Psoas muscle (tissue), 8 donors: ENCODE data around the gene GGT6. TPM values are rescaled to one million over a fixed set of nuclear protein-coding genes. Genes with fewer than 3 reads are reported as not detected.

Source experiments
- ATAC-seq, 4 donors: fragments of 200-7000 bp; cut with Tn5 transposase; one replicate each; pipeline ENCODE4 v1.9.1; 2020; ENCODE audit warnings: moderate library complexity in 3 of 4, mild to moderate bottlenecking in 2 of 4
- DNase-seq, 2 donors: peaks; one replicate each; pipeline ENCODE4 v3.0.0-alpha.2; 2020
- H3K27ac ChIP-seq: fragments of 200-600 bp; one replicate; pipeline ENCODE4 v1.8.0; 2022
- H3K27me3 ChIP-seq, 3 donors: fragments of 200-600 bp in 1 of 3; one replicate each; pipeline versions ENCODE4 v1.6.1 to v1.8.0; 2013 to 2022; ENCODE audit warnings: low read length in 2 of 3, mild to moderate bottlenecking in 2 of 3, moderate library complexity in 1 of 3; ENCODE audit not compliant: insufficient read depth in 3 of 3
- H3K36me3 ChIP-seq, 2 donors: fragments of 200-600 bp in 1 of 2; one replicate each; pipeline versions ENCODE4 v1.6.1 to v1.8.0; 2013 to 2022; ENCODE audit warnings: low read depth in 1 of 2, mild to moderate bottlenecking in 1 of 2, moderate library complexity in 1 of 2; ENCODE audit not compliant: insufficient read depth in 1 of 2
- H3K4me1 ChIP-seq: fragments of 200-600 bp; one replicate; pipeline ENCODE4 v1.8.0; 2022
- H3K4me3 ChIP-seq: fragments of 200-600 bp; one replicate; pipeline ENCODE4 v1.8.0; 2022; ENCODE audit warnings: mild to moderate bottlenecking
- H3K9me3 ChIP-seq: fragments of 200-600 bp; one replicate; pipeline ENCODE4 v1.8.0; 2022
- CTCF ChIP-seq: fragments of 200-600 bp; IDR thresholded peaks from one replicate; pipeline ENCODE4 v1.8.0; 2022; ENCODE audit warnings: antibody characterized with exemption
- WGBS, 3 donors: extraction: QIAGEN DNeasy Blood & Tissue Kit; methylation state at CpG; one replicate each; pipeline versions ENCODE4 v1.1.6 to v1.1.7; 2013; 5-methylcytosine and 5-hydroxymethylcytosine counted together
- intact Hi-C, 2 donors: fragments of 100-400 bp; cut with DNase I; formaldehyde crosslinking; loops; one replicate each; pipeline versions ENCODE4 v1.11.0 to v1.14.2; 2022
- polyA plus RNA-seq, 3 donors: library from polyadenylated mRNA; stranded (reverse); fragments of 200-250 nt; gene quantifications; one replicate each; pipeline ENCODE4 v1.2.3, GENCODE V29; 2013
- total RNA-seq, 4 donors: library from RNA; stranded (reverse); fragmentation: NEBNext Ultra II Directional in 2 of 4; extraction: Animal tissue kit (Norgen Biotek cat#: 25700) in 2 of 4; gene quantifications; one replicate each; pipeline versions ENCODE4 v1.2.1 to v1.2.4, GENCODE V29; 2021 to 2023
- donor health status: healthy with polysubstance abuse.
- donor health status: DM: no; HTN: no; CAD: no; lungs with moderate emphysema.
- donor health status: Bipolar disorder and iron deficiency.
- donor health status: healthy.
- donor health status: DM: yes; HTN: yes; CAD: no.
- donor health status: DM: no; HTN: no; CAD: no.
- donor health status: DM: no; HTN: no; CAD: no.
- donor health status: DM: yes; HTN: yes; CAD: no.

GGT6 gene
- total and polyA plus RNA-seq, 7 donors = 0.03 TPM; not detected in 6

- DNase-seq = no peak
- no peak for ATAC-seq
- Histone ChIP-seq H3K9me3 (no peaks in the 10 kb centered on the region), H3K27me3 (peaks cover 0 to 2% (median 0%) of the 10 kb centered on the region in 3 donors), H3K36me3 (no peaks in the 10 kb centered on the region), H3K4me3 (no peak overlapping the region), H3K4me1 (no peaks in the 10 kb centered on the region), H3K27ac (no peak overlapping the region)
- intact Hi-C loops = loop anchor here in 1 of 2 donors (10.0 kb wide), 1 partner anchor 341 kb away; no protein-coding TSS in a partner anchor
- no peak for TF ChIP-seq CTCF
- WGBS, 3 donors = 88 to 93% (median 88%) methylated on average over 11 of the region's 11 CpGs
Observed at GRCh38 chr17:4525691-4526397, 34.5 kb downstream of the GGT6 start.

GRCh38 chr17:4523946-4524345, 36.4 kb downstream of the GGT6 start:
- no peak for TF ChIP-seq CTCF
- WGBS, 3 donors = 77 to 85% (median 79%) methylated on average over 8 of the region's 8 CpGs
- H3K27ac ChIP-seq = no peak overlapping the region
- ATAC-seq = no peak
- H3K9me3 ChIP-seq = no peaks in the 10 kb centered on the region
- intact Hi-C loops = loop anchor here in 1 of 2 donors (10.0 kb wide), 1 partner anchor 339 kb away; no protein-coding TSS in a partner anchor
- H3K4me3 ChIP-seq = no peak overlapping the region
- peaks cover 0 to 2% (median 0%) of the 10 kb centered on the region in 3 donors for H3K27me3 ChIP-seq
- H3K36me3 ChIP-seq = no peaks in the 10 kb centered on the region
- H3K4me1 ChIP-seq = no peaks in the 10 kb centered on the region
- DNase-seq = no peak

- intact Hi-C loops = loop anchor here in 1 of 2 donors (10.0 kb wide), 1 partner anchor 338 kb away; no protein-coding TSS in a partner anchor
- H3K4me3 ChIP-seq = no peak overlapping the region
- ATAC-seq = peak in 1 of 4 donors; percentile 49
- TF ChIP-seq CTCF = no peak
- peak in 1 of 2 donors; percentile 59 for DNase-seq
- peak overlapping the region; percentile 53 for H3K27ac ChIP-seq
- no peaks in the 10 kb centered on the region for H3K36me3 ChIP-seq
- no peaks in the 10 kb centered on the region for H3K9me3 ChIP-seq
- H3K4me1 ChIP-seq = no peaks in the 10 kb centered on the region
- WGBS, 3 donors = 72 to 78% (median 74%) methylated on average over 6 of the region's 6 CpGs
- H3K27me3 ChIP-seq = peaks cover 0 to 2% (median 0%) of the 10 kb centered on the region in 3 donors
Observed at GRCh38 chr17:4522661-4523060, 37.7 kb downstream of the GGT6 start.

DNA sequence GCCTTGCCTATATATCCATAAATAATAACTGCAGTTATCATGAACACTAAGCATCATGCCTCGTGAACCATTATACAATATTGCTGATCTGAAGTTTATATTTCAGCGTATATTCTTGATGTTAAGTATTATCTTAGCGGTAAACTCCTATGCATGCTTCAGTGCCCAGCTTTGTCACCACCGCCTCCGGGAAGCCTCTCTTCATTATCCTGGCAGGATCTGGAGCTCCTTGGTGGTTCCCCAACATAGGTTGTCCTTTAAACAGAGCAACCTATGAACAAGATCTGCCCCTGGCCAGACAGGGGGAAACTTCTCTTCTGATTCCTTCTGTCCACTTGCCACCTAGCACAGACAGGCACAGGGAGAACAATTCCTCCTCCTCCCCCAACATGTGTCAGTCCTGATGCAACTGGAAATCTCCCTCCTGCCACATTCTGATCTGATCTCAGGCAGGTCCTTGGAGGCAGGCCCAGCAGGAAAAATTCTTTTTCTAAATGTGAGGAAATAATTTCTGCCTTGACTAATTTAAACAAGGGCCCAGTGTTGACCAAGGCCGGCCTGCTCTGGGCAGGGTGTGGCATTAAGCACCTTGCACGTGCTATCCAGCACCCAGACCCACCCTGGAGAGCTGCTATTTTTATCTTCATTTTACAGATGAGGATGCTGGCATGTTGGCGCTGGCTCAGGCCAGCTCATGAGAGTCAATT, 39.3 kb downstream of the GGT6 start:
- Histone ChIP-seq H3K9me3 (no peaks in the 10 kb centered on the region), H3K4me3 (no peak overlapping the region), H3K27me3 (no peaks in the 10 kb centered on the region), H3K4me1 (no peaks in the 10 kb centered on the region), H3K36me3 (no peaks in the 10 kb centered on the region), H3K27ac (peak overlapping the region; percentile 63)
- WGBS, 3 donors = 79 to 86% (median 81%) methylated on average over 8 of the region's 8 CpGs
- intact Hi-C loops = loop anchor here in 1 of 2 donors (10.0 kb wide), 1 partner anchor 336 kb away; no protein-coding TSS in a partner anchor
- peak in 1 of 4 donors; percentile 46 for ATAC-seq
- no peak for TF ChIP-seq CTCF
- no peak for DNase-seq
